NCI-H1105 treated with DMSO at 0.1 percent for 48 hours (cell line): ENCODE data around the gene MKKS.
"Not testable (repeated sequence)": the region's sequence is repeated elsewhere in the genome, so short reads cannot be mapped to it uniquely, and the experiment has no call there.

Experiments
- DNase-seq: peaks from one replicate; lab custom pipeline; 2025; lab: John Stamatoyannopoulos, UW

Gene MKKS

GRCh38 chr20:10449270-10449669 lies 15.2 kb upstream of the MKKS start:
- no peak for DNase-seq

- no peak for DNase-seq
Observed at GRCh38 chr20:10448270-10449156, 14.5 kb upstream of the MKKS start.

- DNase-seq, result no peak
Observed at GRCh38 chr20:10447028-10447427, 13.0 kb upstream of the MKKS start.

GRCh38 chr20:10445758-10446157 lies 11.7 kb upstream of the MKKS start:
- no peak for DNase-seq

- DNase-seq, result no peak
Observed at GRCh38 chr20:10443936-10444335, 9.9 kb upstream of the MKKS start.

GRCh38 chr20:10438217-10438616 lies 4.2 kb upstream of the MKKS start:
- no peak for DNase-seq

GRCh38 chr20:10436053-10436699 lies 2.2 kb upstream of the MKKS start:
- no peak for DNase-seq

GRCh38 chr20:10434832-10435812 lies 1.1 kb upstream of the MKKS start, which contains the start of gene SLX4IP:
SLX4IP (plus strand) TSS chr20:10435305; CDS start chr20:10458205, 22,900 bp downstream.
- peak; percentile 99 for DNase-seq

- DNase-seq, result peak; percentile 99
Observed at GRCh38 chr20:10434467-10434831, 427 bp upstream of the MKKS start.

GRCh38 chr20:10433014-10433622 lies 904 bp downstream of the MKKS start:
- no peak for DNase-seq

GRCh38 chr20:10432079-10432478 lies 1.9 kb downstream of the MKKS start:
- no peak for DNase-seq

GRCh38 chr20:10430704-10431103 lies 3.3 kb downstream of the MKKS start:
- no peak for DNase-seq

- DNase-seq, result no peak
Observed at GRCh38 chr20:10430000-10430466, 4.0 kb downstream of the MKKS start.

- DNase-seq, result no peak
Observed at GRCh38 chr20:10429443-10429981, 4.5 kb downstream of the MKKS start.

GRCh38 chr20:10428008-10428407 lies 6.0 kb downstream of the MKKS start:
- no peak for DNase-seq

- DNase-seq, result peak; percentile 52
Observed at GRCh38 chr20:10427060-10427692, 6.8 kb downstream of the MKKS start.

- DNase-seq, result no peak
Observed at GRCh38 chr20:10423735-10424134, 10.3 kb downstream of the MKKS start.

- no peak for DNase-seq
Observed at GRCh38 chr20:10419550-10420133, 14.4 kb downstream of the MKKS start.

- not testable (repeated sequence) for DNase-seq
Observed at GRCh38 chr20:10417218-10417617, 16.8 kb downstream of the MKKS start.

GRCh38 chr20:10415013-10415650 lies 18.9 kb downstream of the MKKS start:
- no peak for DNase-seq
